ENCODE results near the gene PRKCH.

- TF ChIP-seq CTCF (IDR thresholded peaks at IDR 0.05; ENCODE audit: poor library complexity): no peak
- TF ChIP-seq EZH2phosphoT487 (IDR thresholded peaks at IDR 0.05; ENCODE audit: low read depth, severe bottlenecking, unreplicated experiment): no peak
- no peak for TF ChIP-seq EZH2 (IDR thresholded peaks at IDR 0.05; ENCODE audit: borderline replicate concordance)
These were observed 44.4 kb downstream of the PRKCH start for GRCh38 chr14:61365667-61366212.

All from hepatocyte (in vitro differentiated cells).